Activated naive CD8-positive, alpha-beta T cell treated with anti-CD3 and anti-CD28 coated beads, Interleukin-2, amount 10 ng/mL, durations not matched to agents 7 days and 5 days (primary cell): ENCODE data around the gene SART1. TPM values are rescaled to one million over a fixed set of nuclear protein-coding genes. Genes with fewer than 3 reads are reported as not detected.

Source experiments
- ATAC-seq: fragments of 150-1000 bp; cut with Tn5 transposase; one replicate; pipeline ENCODE4 v1.10.0; 2021; ENCODE audit warnings: low read depth, moderate library complexity
- POLR2A ChIA-PET: fragments of 350-600 bp; sonication (Branson Sonifier 250); formaldehyde crosslinking; loops from one replicate; lab custom pipeline; 2021; ENCODE audit warnings: antibody characterized with exemption; lab: Charles Lee
- DNase-seq: peaks from one replicate; pipeline ENCODE4 v3.0.0; 2021
- H3K27ac Mint-ChIP-seq: one replicate; pipeline ENCODE4 v1.8.0; 2022; ENCODE audit warnings: mild to moderate bottlenecking, mixed read lengths
- H3K27me3 Mint-ChIP-seq: one replicate; pipeline ENCODE4 v1.8.0; 2022; ENCODE audit warnings: mild to moderate bottlenecking, moderate library complexity, mixed read lengths
- H3K36me3 Mint-ChIP-seq: one replicate; pipeline ENCODE4 v1.8.0; 2021; ENCODE audit warnings: mild to moderate bottlenecking, mixed read lengths
- H3K4me1 Mint-ChIP-seq: one replicate; pipeline ENCODE4 v1.8.0; 2021; ENCODE audit warnings: mixed read lengths
- H3K4me3 Mint-ChIP-seq: one replicate; pipeline ENCODE4 v1.8.0; 2022; ENCODE audit warnings: mild to moderate bottlenecking, moderate library complexity, mixed read lengths
- H3K9me3 Mint-ChIP-seq: one replicate; pipeline ENCODE4 v1.8.0; 2021; ENCODE audit warnings: mixed read lengths
- total RNA-seq, 2 experiments: library from RNA; stranded (reverse); gene quantifications; one replicate each; pipeline ENCODE4 v1.2.3, GENCODE V29; 2021

The SART1 gene
- total RNA-seq, 2 experiments from 2014 or later = 79.3 to 83.5 TPM

GRCh38 chr11:65958291-65958690 lies 3.2 kb upstream of the SART1 start:
- no peak for ATAC-seq
- H3K4me1 Mint-ChIP-seq = peaks cover 33% of the 10 kb centered on the region
- no peaks in the 10 kb centered on the region for H3K9me3 Mint-ChIP-seq
- peak overlapping the region; percentile 91 for H3K27ac Mint-ChIP-seq
- H3K27me3 Mint-ChIP-seq = no peaks in the 10 kb centered on the region
- no peak overlapping the region for H3K4me3 Mint-ChIP-seq
- no peak for DNase-seq
- POLR2A ChIA-PET = interaction anchor here (0.8 to 1.5 kb wide), 6 partner anchors 30 to 99 kb away, joined by 3 to 8 read pairs (median 4); partner anchors contain the start of genes CCDC85B and FIBP
- H3K36me3 Mint-ChIP-seq = peaks cover 5% of the 10 kb centered on the region

GRCh38 chr11:65958774-65959420 lies 2.6 kb upstream of the SART1 start:
- Mint-ChIP-seq H3K27me3 (no peaks in the 10 kb centered on the region), H3K36me3 (peaks cover 5% of the 10 kb centered on the region), H3K4me1 (peaks cover 38% of the 10 kb centered on the region), H3K27ac (peak overlapping the region; percentile 91), H3K4me3 (no peak overlapping the region), H3K9me3 (no peaks in the 10 kb centered on the region)
- ATAC-seq = no peak
- no peak for DNase-seq
- POLR2A ChIA-PET = interaction anchor here (0.8 to 1.5 kb wide), 6 partner anchors 31 to 100 kb away, joined by 3 to 8 read pairs (median 4); partner anchors contain the start of genes CCDC85B and FIBP

GRCh38 chr11:65960824-65961266 lies 689 bp upstream of the SART1 start:
- Mint-ChIP-seq H3K27me3 (no peaks in the 10 kb centered on the region), H3K9me3 (no peaks in the 10 kb centered on the region), H3K4me1 (peaks cover 39% of the 10 kb centered on the region), H3K27ac (peak overlapping the region; percentile 97), H3K4me3 (peak overlapping the region; percentile 94), H3K36me3 (peaks cover 11% of the 10 kb centered on the region)
- POLR2A ChIA-PET = interaction anchor here (0.7 to 3.3 kb wide), 6 partner anchors 8 to 111 kb away, joined by 3 to 34 read pairs (median 5); partner anchors contain the start of genes CCDC85B, FIBP and FOSL1
- ATAC-seq = peak; percentile 3
- no peak for DNase-seq

- Mint-ChIP-seq H3K4me3 (peak overlapping the region; percentile 94), H3K9me3 (no peaks in the 10 kb centered on the region), H3K4me1 (peaks cover 31% of the 10 kb centered on the region), H3K27me3 (no peaks in the 10 kb centered on the region), H3K27ac (peak overlapping the region; percentile 64), H3K36me3 (peaks cover 13% of the 10 kb centered on the region)
- ATAC-seq = peak; percentile 3
- POLR2A ChIA-PET = interaction anchor here (0.6 to 3.3 kb wide), 7 partner anchors 34 to 103 kb away, joined by 3 to 34 read pairs (median 4); partner anchors contain the start of genes BANF1, C11orf68, CCDC85B and FIBP
- no peak for DNase-seq
Observed at GRCh38 chr11:65962141-65962564, 619 bp downstream of the SART1 start.

- peaks cover 26% of the 10 kb centered on the region for H3K4me1 Mint-ChIP-seq
Observed at GRCh38 chr11:65964906-65965305, 3.4 kb downstream of the SART1 start.

GRCh38 chr11:65965986-65966762 lies 4.6 kb downstream of the SART1 start:
- no peaks in the 10 kb centered on the region for H3K9me3 Mint-ChIP-seq

More at GRCh38 chr11:65964906-65965305, 3.4 kb downstream of the SART1 start:
- Mint-ChIP-seq H3K9me3 (no peaks in the 10 kb centered on the region), H3K27ac (no peak overlapping the region), H3K27me3 (no peaks in the 10 kb centered on the region), H3K36me3 (peaks cover 23% of the 10 kb centered on the region), H3K4me3 (no peak overlapping the region)
- ATAC-seq (no peak), DNase-seq (no peak)
- POLR2A ChIA-PET = interaction anchor here (1.0 kb wide), 1 partner anchor 77 kb away, joined by 5 read pairs; the partner anchor contains the start of gene FIBP

GRCh38 chr11:65967329-65967934 lies 5.9 kb downstream of the SART1 start:
- POLR2A ChIA-PET = no interaction called here
- DNase-seq = no peak
- no peak overlapping the region for H3K4me3 Mint-ChIP-seq
- H3K9me3 Mint-ChIP-seq = no peaks in the 10 kb centered on the region
- H3K36me3 Mint-ChIP-seq = peaks cover 29% of the 10 kb centered on the region
- no peaks in the 10 kb centered on the region for H3K27me3 Mint-ChIP-seq
- no peak for ATAC-seq
- no peak overlapping the region for H3K27ac Mint-ChIP-seq
- H3K4me1 Mint-ChIP-seq = peaks cover 16% of the 10 kb centered on the region

More at GRCh38 chr11:65965986-65966762, 4.6 kb downstream of the SART1 start:
- no peak overlapping the region for H3K27ac Mint-ChIP-seq
- no peak overlapping the region for H3K4me3 Mint-ChIP-seq
- ATAC-seq = no peak
- H3K27me3 Mint-ChIP-seq = no peaks in the 10 kb centered on the region
- peaks cover 29% of the 10 kb centered on the region for H3K36me3 Mint-ChIP-seq
- POLR2A ChIA-PET = no interaction called here
- peaks cover 21% of the 10 kb centered on the region for H3K4me1 Mint-ChIP-seq
- DNase-seq = no peak

- POLR2A ChIA-PET = no interaction called here
- H3K36me3 Mint-ChIP-seq = peaks cover 37% of the 10 kb centered on the region
- no peak for DNase-seq
- no peaks in the 10 kb centered on the region for H3K27me3 Mint-ChIP-seq
- H3K4me3 Mint-ChIP-seq = no peak overlapping the region
- H3K27ac Mint-ChIP-seq = peak overlapping the region; percentile 17
- H3K4me1 Mint-ChIP-seq = peaks cover 4% of the 10 kb centered on the region
- H3K9me3 Mint-ChIP-seq = no peaks in the 10 kb centered on the region
- no peak for ATAC-seq
Observed at GRCh38 chr11:65968600-65969482, 7.3 kb downstream of the SART1 start.

GRCh38 chr11:65972116-65972515 lies 10.6 kb downstream of the SART1 start:
- Mint-ChIP-seq H3K36me3 (peaks cover 31% of the 10 kb centered on the region), H3K4me1 (peaks cover 2% of the 10 kb centered on the region)

GRCh38 chr11:65973439-65974110 lies 12.0 kb downstream of the SART1 start:
- ATAC-seq = no peak
- no peaks in the 10 kb centered on the region for H3K27me3 Mint-ChIP-seq
- H3K9me3 Mint-ChIP-seq = no peaks in the 10 kb centered on the region
- H3K4me3 Mint-ChIP-seq = no peak overlapping the region
- POLR2A ChIA-PET = interaction anchor here (1.0 kb wide), 1 partner anchor 80 kb away, joined by 3 read pairs; no protein-coding TSS in a partner anchor
- H3K36me3 Mint-ChIP-seq = peaks cover 25% of the 10 kb centered on the region
- no peak overlapping the region for H3K27ac Mint-ChIP-seq
- no peak for DNase-seq
- peaks cover 2% of the 10 kb centered on the region for H3K4me1 Mint-ChIP-seq

More at GRCh38 chr11:65972116-65972515, 10.6 kb downstream of the SART1 start:
- H3K27ac Mint-ChIP-seq = no peak overlapping the region
- no peaks in the 10 kb centered on the region for H3K9me3 Mint-ChIP-seq
- ATAC-seq (no peak), DNase-seq (no peak)
- POLR2A ChIA-PET = interaction anchor here (0.7 kb wide), 1 partner anchor 706 kb away, joined by 4 read pairs; no protein-coding TSS in a partner anchor
- no peak overlapping the region for H3K4me3 Mint-ChIP-seq
- H3K27me3 Mint-ChIP-seq = no peaks in the 10 kb centered on the region

GRCh38 chr11:65975771-65976170 lies 14.2 kb downstream of the SART1 start:
- no peak for DNase-seq
- POLR2A ChIA-PET = interaction anchor here (0.6 kb wide), 1 partner anchor 35 kb away, joined by 3 read pairs; no protein-coding TSS in a partner anchor
- Mint-ChIP-seq H3K27ac (peak overlapping the region; percentile 21), H3K9me3 (no peaks in the 10 kb centered on the region), H3K36me3 (peaks cover 19% of the 10 kb centered on the region), H3K4me1 (no peaks in the 10 kb centered on the region), H3K4me3 (no peak overlapping the region), H3K27me3 (no peaks in the 10 kb centered on the region)
- ATAC-seq = no peak
